Parathyroid adenoma (tissue), 2 donors: ENCODE data around the gene DUSP7.

Experiments
- H2AFZ ChIP-seq: fragments of 300-600 bp; sonication (generic); one replicate; pipeline ENCODE4 v1.7.0; 2017; ENCODE audit warnings: antibody characterized with exemption, mild to moderate bottlenecking
- H3K27ac ChIP-seq: fragments of 300-600 bp; sonication (generic); one replicate; pipeline ENCODE4 v1.7.0; 2017
- H3K27me3 ChIP-seq: fragments of 300-600 bp; sonication (generic); one replicate; pipeline ENCODE4 v1.7.0; 2017; ENCODE audit warnings: low read length; ENCODE audit not compliant: control insufficient read depth, insufficient read depth
- H3K36me3 ChIP-seq: fragments of 300-600 bp; sonication (generic); one replicate; pipeline ENCODE4 v1.7.0; 2017; ENCODE audit warnings: low read length; ENCODE audit not compliant: control insufficient read depth, insufficient read depth
- H3K4me1 ChIP-seq: fragments of 300-600 bp; sonication (generic); one replicate; pipeline ENCODE4 v1.7.0; 2017; ENCODE audit warnings: control low read depth
- H3K4me2 ChIP-seq: fragments of 300-600 bp; sonication (generic); one replicate; pipeline ENCODE4 v1.7.0; 2017; ENCODE audit warnings: low read length
- H3K4me3 ChIP-seq: fragments of 300-600 bp; sonication (generic); one replicate; pipeline ENCODE4 v1.7.0; 2017; ENCODE audit warnings: low read depth, low read length
- H3K79me2 ChIP-seq: fragments of 300-600 bp; sonication (generic); one replicate; pipeline ENCODE4 v1.7.0; 2017; ENCODE audit warnings: control low read depth
- H3K9ac ChIP-seq: fragments of 300-600 bp; sonication (generic); one replicate; pipeline ENCODE4 v1.7.0; 2017; ENCODE audit warnings: mild to moderate bottlenecking
- H3K9me3 ChIP-seq: fragments of 300-600 bp; sonication (generic); one replicate; pipeline ENCODE4 v1.7.0; 2017; ENCODE audit warnings: low read length; ENCODE audit not compliant: control insufficient read depth
- TF ChIP-seq, protein P1 (sequence below): fragments of 300-600 bp; sonication (generic); IDR thresholded peaks from one replicate; pipeline ENCODE4 v1.7.0; 2017; ENCODE audit warnings: antibody characterized with exemption, mild to moderate bottlenecking
- donor health status: primary hyperparathyroidism.

The DUSP7 gene

DNA sequence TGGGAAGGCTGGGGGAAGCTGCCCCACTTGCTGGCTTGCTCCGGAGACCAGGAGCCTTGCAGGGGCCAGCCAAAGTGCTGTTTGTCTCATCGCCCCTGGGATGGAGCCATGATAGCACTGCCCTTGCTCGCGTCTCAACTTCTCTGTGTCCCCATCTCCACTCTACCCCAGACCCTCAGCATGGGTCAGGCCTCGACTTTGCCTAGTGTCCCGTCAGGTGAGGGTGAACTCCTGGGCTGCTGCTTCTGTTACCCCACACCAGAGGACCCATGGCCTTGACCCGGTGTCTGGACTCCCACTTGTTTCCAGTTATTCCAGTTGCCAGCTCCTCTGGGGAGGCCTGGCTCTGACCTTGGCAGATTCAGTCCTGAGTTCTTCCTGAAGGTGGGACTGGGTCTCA is 36.5 kb upstream of the DUSP7 start:
- Histone ChIP-seq H3K27me3 (no peaks in the 10 kb centered on the region), H3K36me3 (no peaks in the 10 kb centered on the region), H2AFZ (no peak overlapping the region), H3K4me3 (no peak overlapping the region), H3K27ac (no peak overlapping the region), H3K79me2 (no peaks in the 10 kb centered on the region), H3K4me1 (no peaks in the 10 kb centered on the region), H3K4me2 (no peak overlapping the region), H3K9ac (no peak overlapping the region), H3K9me3 (no peaks in the 10 kb centered on the region)
- TF ChIP-seq, protein P1, sequence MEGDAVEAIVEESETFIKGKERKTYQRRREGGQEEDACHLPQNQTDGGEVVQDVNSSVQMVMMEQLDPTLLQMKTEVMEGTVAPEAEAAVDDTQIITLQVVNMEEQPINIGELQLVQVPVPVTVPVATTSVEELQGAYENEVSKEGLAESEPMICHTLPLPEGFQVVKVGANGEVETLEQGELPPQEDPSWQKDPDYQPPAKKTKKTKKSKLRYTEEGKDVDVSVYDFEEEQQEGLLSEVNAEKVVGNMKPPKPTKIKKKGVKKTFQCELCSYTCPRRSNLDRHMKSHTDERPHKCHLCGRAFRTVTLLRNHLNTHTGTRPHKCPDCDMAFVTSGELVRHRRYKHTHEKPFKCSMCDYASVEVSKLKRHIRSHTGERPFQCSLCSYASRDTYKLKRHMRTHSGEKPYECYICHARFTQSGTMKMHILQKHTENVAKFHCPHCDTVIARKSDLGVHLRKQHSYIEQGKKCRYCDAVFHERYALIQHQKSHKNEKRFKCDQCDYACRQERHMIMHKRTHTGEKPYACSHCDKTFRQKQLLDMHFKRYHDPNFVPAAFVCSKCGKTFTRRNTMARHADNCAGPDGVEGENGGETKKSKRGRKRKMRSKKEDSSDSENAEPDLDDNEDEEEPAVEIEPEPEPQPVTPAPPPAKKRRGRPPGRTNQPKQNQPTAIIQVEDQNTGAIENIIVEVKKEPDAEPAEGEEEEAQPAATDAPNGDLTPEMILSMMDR = no peak

DNA sequence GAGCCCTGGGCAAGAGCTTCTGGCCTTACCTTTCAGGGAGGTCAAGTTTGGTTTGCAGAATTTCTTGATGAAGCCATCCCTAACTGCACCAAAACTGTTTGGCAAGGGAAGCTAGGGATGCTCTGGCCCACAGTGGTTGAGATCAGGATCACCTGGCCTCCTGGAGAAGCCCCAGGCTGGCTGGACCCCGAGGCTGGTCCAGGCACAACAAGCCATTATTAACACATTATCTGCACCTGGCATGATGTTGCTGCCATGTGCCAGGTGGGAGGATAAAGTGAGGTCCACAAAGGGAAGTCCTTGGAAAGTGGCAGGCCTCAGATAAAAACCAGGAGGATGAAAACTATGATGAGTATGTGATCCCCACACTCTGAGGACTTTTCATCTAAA is 35.9 kb upstream of the DUSP7 start:
- no peaks in the 10 kb centered on the region for H3K36me3 ChIP-seq
- no peak overlapping the region for H3K27ac ChIP-seq
- no peaks in the 10 kb centered on the region for H3K4me1 ChIP-seq
- TF ChIP-seq, protein P1 = no peak
- H3K4me3 ChIP-seq = no peak overlapping the region
- no peaks in the 10 kb centered on the region for H3K79me2 ChIP-seq
- no peaks in the 10 kb centered on the region for H3K9me3 ChIP-seq
- H2AFZ ChIP-seq = no peak overlapping the region
- H3K27me3 ChIP-seq = no peaks in the 10 kb centered on the region
- no peak overlapping the region for H3K4me2 ChIP-seq
- H3K9ac ChIP-seq = no peak overlapping the region

DNA sequence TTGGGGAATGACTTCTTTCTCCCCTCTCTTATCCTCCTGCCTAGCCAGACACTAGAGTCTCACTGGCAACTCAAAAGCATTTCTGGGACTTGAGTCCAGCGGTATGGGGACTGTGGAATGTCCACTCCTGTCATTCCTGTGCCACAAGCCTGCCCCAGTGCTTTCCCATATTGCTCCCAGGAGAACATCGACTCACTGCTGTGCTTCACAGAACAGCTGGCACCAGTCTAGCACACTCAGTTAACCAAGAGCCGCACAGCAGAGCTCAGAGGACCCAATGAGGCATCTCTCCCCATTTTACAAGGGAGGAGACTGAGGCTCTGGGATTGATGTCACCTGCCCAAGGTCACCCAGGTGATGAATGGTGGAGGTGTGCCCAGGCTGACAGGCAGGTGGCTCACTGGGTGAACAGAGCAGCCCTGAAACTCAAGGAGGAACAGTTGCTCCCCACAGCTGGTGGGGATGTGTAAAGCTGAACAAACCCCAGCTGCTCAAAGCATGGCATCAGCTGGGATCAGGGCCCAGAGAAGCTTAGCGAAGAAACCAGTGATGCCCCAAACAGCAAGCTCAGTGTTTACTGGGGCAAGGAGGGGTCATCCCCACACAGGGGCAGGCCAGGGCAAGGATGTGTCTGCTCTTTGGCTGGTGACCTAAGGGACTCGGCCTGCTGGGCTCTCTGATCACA is 35.4 kb upstream of the DUSP7 start:
- no peak overlapping the region for H3K9ac ChIP-seq
- H3K4me1 ChIP-seq = no peaks in the 10 kb centered on the region
- TF ChIP-seq, protein P1 = no peak
- H3K9me3 ChIP-seq = no peaks in the 10 kb centered on the region
- H2AFZ ChIP-seq = no peak overlapping the region
- no peaks in the 10 kb centered on the region for H3K79me2 ChIP-seq
- no peak overlapping the region for H3K4me2 ChIP-seq
- H3K36me3 ChIP-seq = no peaks in the 10 kb centered on the region
- H3K27me3 ChIP-seq = no peaks in the 10 kb centered on the region
- no peak overlapping the region for H3K4me3 ChIP-seq
- no peak overlapping the region for H3K27ac ChIP-seq

DNA sequence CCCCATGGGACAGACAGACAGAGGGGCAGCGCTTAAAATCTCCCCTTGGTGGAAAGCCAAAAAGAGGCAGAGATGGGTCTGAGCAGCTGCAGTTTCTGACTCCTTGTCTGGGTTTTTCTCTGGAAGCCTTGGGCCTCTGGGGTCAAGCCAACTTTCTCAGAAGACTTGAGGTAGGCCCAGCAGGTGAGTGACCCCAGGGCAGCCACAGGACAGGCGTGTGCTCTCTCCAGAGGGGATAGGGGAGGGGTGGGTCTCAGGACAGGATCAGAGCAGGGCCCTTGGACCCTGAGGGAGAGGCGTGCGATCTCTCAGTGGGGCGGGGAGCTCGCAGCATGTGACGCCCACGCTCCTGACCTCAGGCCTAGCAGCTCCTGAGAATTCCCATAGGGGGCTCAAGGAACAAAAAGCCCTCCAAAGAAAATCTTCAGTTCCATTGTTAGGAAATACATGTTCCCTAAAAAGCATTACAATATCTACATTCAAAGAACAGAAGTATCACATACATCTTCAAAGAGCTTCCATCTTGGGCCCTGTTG is 34.6 kb upstream of the DUSP7 start:
- H3K79me2 ChIP-seq = no peaks in the 10 kb centered on the region
- no peak overlapping the region for H3K9ac ChIP-seq
- no peaks in the 10 kb centered on the region for H3K4me1 ChIP-seq
- no peak overlapping the region for H3K4me2 ChIP-seq
- no peak overlapping the region for H2AFZ ChIP-seq
- no peaks in the 10 kb centered on the region for H3K36me3 ChIP-seq
- no peaks in the 10 kb centered on the region for H3K9me3 ChIP-seq
- H3K4me3 ChIP-seq = no peak overlapping the region
- H3K27ac ChIP-seq = no peak overlapping the region
- H3K27me3 ChIP-seq = no peaks in the 10 kb centered on the region
- TF ChIP-seq, protein P1 = no peak
